Activated T-helper 1 cell treated with anti-CD3 and anti-CD28 coated beads, Interleukin-12 subunit alpha, Interleukin-12 subunit beta, Interleukin-2, Interleukin-4 antibody, amounts not matched to agents 30 ng/mL and 10 ng/mL and 1 ng/mL, durations not matched to agents 14 hours and 24 hours and 36 hours (primary cell): Measurements from ENCODE around the gene DMBX1. TPM values are rescaled to one million over a fixed set of nuclear protein-coding genes. Genes with fewer than 3 reads are reported as not detected.

ENCODE experiments used
- DNase-seq: peaks from one replicate; pipeline ENCODE4 v3.0.0; 2021; ENCODE audit warnings: low spot score
- H3K27ac Mint-ChIP-seq: one replicate; pipeline ENCODE4 v1.8.0; 2021; ENCODE audit warnings: mild to moderate bottlenecking, mixed read lengths
- H3K27me3 Mint-ChIP-seq: one replicate; pipeline ENCODE4 v1.8.0; 2022; ENCODE audit warnings: mild to moderate bottlenecking, moderate library complexity, mixed read lengths; ENCODE audit not compliant: insufficient read depth
- H3K36me3 Mint-ChIP-seq: one replicate; pipeline ENCODE4 v1.8.0; 2021; ENCODE audit warnings: low read depth, mixed read lengths
- H3K4me1 Mint-ChIP-seq: one replicate; pipeline ENCODE4 v1.8.0; 2021; ENCODE audit warnings: low read depth, mixed read lengths
- H3K4me3 Mint-ChIP-seq: one replicate; pipeline ENCODE4 v1.8.0; 2021; ENCODE audit warnings: mild to moderate bottlenecking, moderate library complexity, mixed read lengths
- H3K9me3 Mint-ChIP-seq: one replicate; pipeline ENCODE4 v1.8.0; 2021; ENCODE audit warnings: mixed read lengths
- intact Hi-C: fragments of 100-400 bp; cut with micrococcal nuclease; formaldehyde crosslinking; loops from one replicate; pipeline ENCODE4 v1.15.1; 2024
- total RNA-seq: library from RNA; stranded (reverse); gene quantifications from 2 replicates; pipeline ENCODE4 v1.2.3, GENCODE V29; 2022

Gene DMBX1
- total RNA-seq = not detected in 2 replicates

DNA sequence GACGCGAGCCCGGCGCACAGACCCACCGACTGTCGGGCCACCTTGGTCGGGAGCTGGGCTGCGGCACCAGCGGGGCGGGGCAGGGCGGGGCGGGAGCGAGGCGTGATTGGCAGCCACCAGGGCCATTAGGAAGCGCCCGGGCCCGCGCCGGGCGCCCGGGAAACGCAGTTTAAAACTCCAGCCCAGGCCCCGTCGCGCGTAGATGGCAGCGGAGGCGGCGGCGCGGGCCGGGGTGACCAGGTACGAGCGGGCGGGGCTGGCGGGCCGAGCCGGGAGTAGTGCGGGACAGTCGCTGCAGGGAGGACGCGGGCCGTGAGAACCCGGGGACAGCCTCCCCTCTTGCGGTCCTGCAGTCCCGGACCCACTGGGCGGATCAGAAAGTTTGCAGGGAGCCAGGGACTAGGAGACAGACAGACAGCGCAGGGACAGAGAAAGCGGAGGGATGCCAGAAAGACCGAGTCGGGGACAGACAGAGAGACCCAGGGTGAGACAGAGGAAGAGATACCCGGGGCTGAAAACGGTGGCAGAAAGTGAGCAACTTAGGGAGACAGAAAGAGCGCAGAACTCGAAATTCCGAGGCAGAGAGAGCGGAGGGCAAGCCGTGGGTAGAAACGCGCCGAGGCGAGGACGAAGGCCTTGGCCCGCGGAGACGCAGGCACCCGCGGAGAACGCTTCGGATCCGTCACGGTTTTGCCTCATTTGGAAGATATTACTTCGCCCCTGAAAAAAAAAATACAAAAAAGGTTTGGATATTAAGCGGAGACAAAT is at the start of gene DMBX1:
DMBX1 (plus strand) TSS at position 199 of the 768 bp plus-strand sequence. CDS start 17,175 bp downstream, outside the sequence.
- H3K36me3 Mint-ChIP-seq = peaks cover 9% of the 10 kb centered on the region
- intact Hi-C loops = loop anchor here (1.0 to 5.0 kb wide), 3 partner anchors 38 to 737 kb away; no protein-coding TSS in a partner anchor
- DNase-seq = peak; percentile 26
- peak within 1 kb of the TSS; percentile 80 for H3K4me3 Mint-ChIP-seq
- peaks cover 28% of the 10 kb centered on the region for H3K4me1 Mint-ChIP-seq
- peak within 1 kb of the TSS; percentile 76 for H3K27ac Mint-ChIP-seq
- H3K27me3 Mint-ChIP-seq = peaks cover 89% of the 10 kb centered on the region
- no peaks in the 10 kb centered on the region for H3K9me3 Mint-ChIP-seq

DNA sequence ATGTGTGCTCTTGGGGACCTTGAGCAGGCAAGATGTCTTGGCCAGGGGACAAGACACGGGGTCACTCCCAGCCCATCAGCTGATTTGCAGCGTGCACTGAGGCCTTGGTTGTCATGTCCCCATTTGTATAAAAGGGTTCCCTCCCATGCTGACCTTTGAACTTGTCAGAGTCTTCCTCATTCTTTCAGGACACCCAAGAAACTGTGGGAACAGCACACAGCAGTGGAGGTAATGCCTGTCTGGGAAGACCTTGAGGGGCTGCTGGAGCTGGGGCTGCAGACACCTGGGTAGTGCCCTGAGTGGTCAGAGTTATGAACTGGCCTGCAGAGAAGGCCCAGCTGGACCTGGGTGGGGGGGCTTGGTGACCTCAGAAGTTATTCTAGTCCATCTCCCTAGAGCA is 49.2 kb upstream of the DMBX1 start:
- no peak for DNase-seq
- no peak overlapping the region for H3K27ac Mint-ChIP-seq
- H3K9me3 Mint-ChIP-seq = no peaks in the 10 kb centered on the region
- no peak overlapping the region for H3K4me3 Mint-ChIP-seq
- peaks cover 20% of the 10 kb centered on the region for H3K27me3 Mint-ChIP-seq
- no peaks in the 10 kb centered on the region for H3K36me3 Mint-ChIP-seq
- peaks cover 9% of the 10 kb centered on the region for H3K4me1 Mint-ChIP-seq
- intact Hi-C loops = loop anchor here (5.0 kb wide), 1 partner anchor 33 kb away; no protein-coding TSS in a partner anchor

GRCh38 chr1:46442317-46443161 is 47.1 kb upstream of the DMBX1 start:
- H3K4me3 Mint-ChIP-seq = peak overlapping the region; percentile 81
- peaks cover 13% of the 10 kb centered on the region for H3K4me1 Mint-ChIP-seq
- DNase-seq = peak; percentile 56
- peaks cover 38% of the 10 kb centered on the region for H3K27me3 Mint-ChIP-seq
- H3K9me3 Mint-ChIP-seq = no peaks in the 10 kb centered on the region
- intact Hi-C loops = loop anchor here (1.0 to 5.0 kb wide), 4 partner anchors 35 to 276 kb away; partner anchors contain the start of gene EFCAB14
- H3K27ac Mint-ChIP-seq = peak overlapping the region; percentile 64
- H3K36me3 Mint-ChIP-seq = peaks cover 2% of the 10 kb centered on the region

GRCh38 chr1:46444466-46444865 is 45.2 kb upstream of the DMBX1 start:
- Mint-ChIP-seq H3K4me1 (peaks cover 13% of the 10 kb centered on the region), H3K27ac (no peak overlapping the region), H3K4me3 (no peak overlapping the region), H3K9me3 (no peaks in the 10 kb centered on the region), H3K36me3 (peaks cover 2% of the 10 kb centered on the region), H3K27me3 (peaks cover 48% of the 10 kb centered on the region)
- intact Hi-C loops = loop anchor here (5.0 kb wide), 1 partner anchor 37 kb away; no protein-coding TSS in a partner anchor
- no peak for DNase-seq

- H3K27ac Mint-ChIP-seq = no peak overlapping the region
- intact Hi-C loops = no loop called here
- peaks cover 2% of the 10 kb centered on the region for H3K36me3 Mint-ChIP-seq
Measured at GRCh38 chr1:46445773-46446256, 43.8 kb upstream of the DMBX1 start.

DNA sequence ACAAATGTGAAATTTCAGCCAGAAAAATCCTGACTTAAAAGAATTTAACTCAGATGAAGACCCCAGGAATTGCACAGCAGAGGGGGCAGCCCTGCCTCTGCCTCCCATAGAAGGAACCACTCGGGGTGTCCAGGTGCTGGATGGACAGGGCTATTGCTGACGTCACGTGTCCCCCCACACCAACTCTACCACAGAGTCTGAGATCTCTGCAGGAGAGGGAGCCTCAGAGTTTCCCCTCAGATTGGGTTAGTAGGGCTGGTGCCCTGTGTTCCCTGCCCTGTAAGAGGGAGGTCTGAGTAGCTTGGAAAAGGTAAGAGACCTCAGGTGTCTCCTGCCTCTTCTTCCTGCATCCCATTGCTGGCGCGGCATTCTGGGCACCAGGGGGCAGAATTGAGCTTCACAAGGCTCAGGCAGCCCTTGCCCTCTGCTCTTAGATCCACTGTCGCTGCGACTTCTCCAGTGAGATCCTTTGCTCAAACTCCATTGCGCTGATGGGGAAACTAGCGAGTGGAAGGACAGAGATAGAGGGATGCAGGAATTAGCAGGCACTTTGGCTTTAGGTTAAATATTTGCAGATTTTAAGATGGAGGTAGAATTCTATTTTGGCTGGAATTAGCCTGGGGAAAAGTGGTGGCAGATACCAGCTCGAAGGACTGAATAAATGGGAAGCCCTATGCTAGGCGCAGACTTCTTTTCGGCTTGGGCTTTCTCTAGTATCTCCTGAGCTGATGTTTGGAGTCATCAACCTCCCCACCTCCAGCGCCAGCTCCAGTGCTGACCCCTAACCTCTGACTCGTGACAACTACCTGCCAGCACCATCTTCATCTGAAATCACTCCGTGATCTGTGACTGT is 42.8 kb upstream of the DMBX1 start:
- intact Hi-C loops = loop anchor here (1.0 kb wide), 2 partner anchors 81 to 278 kb away; no protein-coding TSS in a partner anchor

More at GRCh38 chr1:46445773-46446256, 43.8 kb upstream of the DMBX1 start:
- peaks cover 51% of the 10 kb centered on the region for H3K27me3 Mint-ChIP-seq
- no peaks in the 10 kb centered on the region for H3K9me3 Mint-ChIP-seq
- no peak overlapping the region for H3K4me3 Mint-ChIP-seq
- no peak for DNase-seq
- peaks cover 13% of the 10 kb centered on the region for H3K4me1 Mint-ChIP-seq

GRCh38 chr1:46447499-46448108 is 42.0 kb upstream of the DMBX1 start:
- Mint-ChIP-seq H3K4me3 (no peak overlapping the region), H3K4me1 (peaks cover 8% of the 10 kb centered on the region), H3K36me3 (peaks cover 2% of the 10 kb centered on the region), H3K27me3 (peaks cover 61% of the 10 kb centered on the region), H3K9me3 (no peaks in the 10 kb centered on the region), H3K27ac (no peak overlapping the region)
- no peak for DNase-seq
- intact Hi-C loops = loop anchor here (1.0 to 2.0 kb wide), 3 partner anchors 41 to 278 kb away; partner anchors contain the start of gene DMBX1

More for the DNA sequence above, 42.8 kb upstream of the DMBX1 start:
- peak; percentile 60 for DNase-seq
- Mint-ChIP-seq H3K4me3 (no peak overlapping the region), H3K9me3 (no peaks in the 10 kb centered on the region), H3K36me3 (peaks cover 2% of the 10 kb centered on the region), H3K4me1 (peaks cover 13% of the 10 kb centered on the region), H3K27ac (peak overlapping the region; percentile 50), H3K27me3 (peaks cover 56% of the 10 kb centered on the region)

DNA sequence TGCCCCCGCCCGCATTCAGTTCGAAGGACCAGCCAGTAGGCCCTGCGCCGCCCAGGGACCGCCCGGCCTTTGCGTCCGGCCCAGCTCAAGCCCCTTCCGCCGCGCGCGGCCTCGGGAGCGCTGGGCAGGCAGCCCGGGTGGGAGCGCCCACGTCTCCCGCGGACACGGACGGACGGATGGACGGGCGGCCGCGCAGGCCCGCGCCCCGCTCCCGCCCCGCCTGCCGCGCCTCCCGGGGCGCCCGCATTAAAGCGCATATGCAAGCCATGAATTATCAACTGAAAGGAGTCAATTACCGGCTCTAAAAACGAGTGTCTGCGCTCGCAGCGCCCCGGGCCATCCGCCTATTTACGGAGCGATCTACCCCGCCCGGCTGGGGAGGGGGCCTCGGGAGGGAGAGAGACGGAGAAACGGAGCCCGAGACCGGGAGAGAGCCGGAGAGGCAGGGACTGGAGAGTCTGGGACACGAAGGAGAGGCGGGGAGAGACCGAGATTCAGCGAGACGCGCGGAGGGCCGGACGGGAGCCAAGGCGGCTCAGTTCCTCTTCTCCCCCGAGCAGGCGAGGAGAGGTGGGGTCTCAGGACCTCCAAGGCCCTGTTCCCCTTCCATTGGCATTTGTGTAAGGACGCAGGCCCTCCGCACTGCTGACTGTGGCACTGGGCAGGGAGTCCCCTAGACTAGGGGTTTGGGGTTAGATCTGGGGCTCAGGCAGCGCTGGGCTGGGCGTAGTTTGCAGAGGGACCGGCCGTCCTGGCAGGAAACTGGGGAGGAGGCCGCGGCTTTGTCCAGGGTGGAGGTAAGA is 41.3 kb upstream of the DMBX1 start:
- no peak for DNase-seq
- H3K27me3 Mint-ChIP-seq = peaks cover 65% of the 10 kb centered on the region
- no peak overlapping the region for H3K27ac Mint-ChIP-seq
- peaks cover 5% of the 10 kb centered on the region for H3K4me1 Mint-ChIP-seq
- no peaks in the 10 kb centered on the region for H3K9me3 Mint-ChIP-seq
- peaks cover 2% of the 10 kb centered on the region for H3K36me3 Mint-ChIP-seq
- H3K4me3 Mint-ChIP-seq = no peak overlapping the region
- intact Hi-C loops = loop anchor here (2.0 kb wide), 1 partner anchor 40 kb away; the partner anchor contains the start of gene DMBX1

DNA sequence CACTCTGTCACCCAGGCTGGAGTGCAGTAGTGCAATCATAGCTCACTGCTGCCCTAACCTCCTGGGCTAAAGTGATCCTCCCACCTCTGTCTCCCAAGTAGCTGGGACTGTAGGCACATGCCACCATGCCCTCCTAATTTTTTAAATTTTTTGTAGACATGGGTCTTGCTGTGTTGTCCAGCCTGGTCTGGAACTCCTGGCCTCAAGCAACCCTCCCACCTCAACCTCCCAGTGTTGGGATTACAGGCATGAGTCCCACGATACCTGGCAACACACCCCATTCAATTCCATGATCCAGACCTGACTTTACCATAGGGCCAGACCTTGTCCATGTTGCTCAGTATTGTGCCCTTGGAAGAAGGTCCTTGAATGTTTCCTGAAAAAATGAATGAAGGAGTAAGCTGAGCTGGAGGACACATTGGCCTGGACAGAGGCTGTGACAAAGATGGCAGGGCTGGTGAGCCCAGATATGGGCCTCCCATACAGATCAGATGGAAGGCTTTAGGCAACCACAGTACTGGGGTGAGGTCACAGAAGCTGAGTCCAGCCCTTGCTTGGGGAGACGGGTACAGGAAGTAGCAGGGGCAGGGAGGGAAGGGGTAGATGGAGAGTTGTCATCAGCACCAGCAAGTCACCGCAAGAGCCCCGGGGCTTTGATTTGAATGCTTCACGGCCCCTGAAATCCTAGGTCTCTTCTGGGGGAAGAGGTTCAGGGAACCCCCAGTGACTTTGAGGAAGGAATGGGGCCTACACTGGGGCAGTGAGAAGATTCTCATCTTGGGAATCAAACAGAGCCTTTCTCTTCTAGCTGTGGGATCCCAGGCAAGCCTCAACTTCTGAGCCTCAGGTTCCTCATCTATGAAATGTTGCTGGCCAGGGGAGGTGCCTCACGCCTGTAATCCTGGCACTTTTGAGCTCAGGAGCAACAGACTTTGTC is 40.1 kb upstream of the DMBX1 start:
- peaks cover 5% of the 10 kb centered on the region for H3K4me1 Mint-ChIP-seq
- H3K27ac Mint-ChIP-seq = no peak overlapping the region
- H3K36me3 Mint-ChIP-seq = peaks cover 2% of the 10 kb centered on the region
- H3K9me3 Mint-ChIP-seq = no peaks in the 10 kb centered on the region
- peaks cover 68% of the 10 kb centered on the region for H3K27me3 Mint-ChIP-seq
- H3K4me3 Mint-ChIP-seq = no peak overlapping the region
- DNase-seq = no peak
- intact Hi-C loops = loop anchor here (2.0 kb wide), 1 partner anchor 39 kb away; the partner anchor contains the start of gene DMBX1

GRCh38 chr1:46450160-46450517 is 39.5 kb upstream of the DMBX1 start:
- Mint-ChIP-seq H3K27ac (no peak overlapping the region), H3K27me3 (peaks cover 62% of the 10 kb centered on the region), H3K4me1 (peaks cover 5% of the 10 kb centered on the region), H3K4me3 (no peak overlapping the region), H3K9me3 (no peaks in the 10 kb centered on the region), H3K36me3 (peaks cover 2% of the 10 kb centered on the region)
- DNase-seq = no peak
- intact Hi-C loops = no loop called here
